Esophagus mucosa (tissue), 1 donor: ENCODE data around the gene IMMT. TPM values are rescaled to one million over a fixed set of nuclear protein-coding genes. Genes with fewer than 3 reads are reported as not detected.

ENCODE experiments used
- ATAC-seq: fragments of 200-7000 bp; cut with Tn5 transposase; one replicate; pipeline ENCODE4 v1.9.1; 2020
- total RNA-seq: library from RNA; stranded (reverse); gene quantifications from one replicate; pipeline ENCODE4 v1.2.4, GENCODE V29; 2023
- donor health status: DM: yes; HTN: yes; CAD: no.

The IMMT gene
- total RNA-seq, 1 donor from 2014 or later: 48.7 TPM

DNA sequence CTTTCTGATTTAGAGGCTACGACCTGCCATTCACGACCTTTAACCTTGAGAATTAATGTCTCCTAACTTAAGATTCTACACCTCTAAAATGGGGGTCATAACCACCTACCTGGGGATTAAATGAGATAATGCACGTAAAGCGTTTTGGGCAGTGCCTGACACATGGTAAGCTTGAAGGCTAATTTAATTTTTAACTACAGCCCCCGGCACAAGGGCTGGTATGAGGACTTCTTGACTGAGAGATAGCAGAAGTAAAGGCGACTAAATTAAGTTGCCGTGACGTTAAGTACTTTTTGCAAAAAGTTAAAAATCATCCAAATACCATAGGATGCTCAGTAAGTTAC, 4.5 kb upstream of the IMMT start:
- ATAC-seq: no peak

DNA sequence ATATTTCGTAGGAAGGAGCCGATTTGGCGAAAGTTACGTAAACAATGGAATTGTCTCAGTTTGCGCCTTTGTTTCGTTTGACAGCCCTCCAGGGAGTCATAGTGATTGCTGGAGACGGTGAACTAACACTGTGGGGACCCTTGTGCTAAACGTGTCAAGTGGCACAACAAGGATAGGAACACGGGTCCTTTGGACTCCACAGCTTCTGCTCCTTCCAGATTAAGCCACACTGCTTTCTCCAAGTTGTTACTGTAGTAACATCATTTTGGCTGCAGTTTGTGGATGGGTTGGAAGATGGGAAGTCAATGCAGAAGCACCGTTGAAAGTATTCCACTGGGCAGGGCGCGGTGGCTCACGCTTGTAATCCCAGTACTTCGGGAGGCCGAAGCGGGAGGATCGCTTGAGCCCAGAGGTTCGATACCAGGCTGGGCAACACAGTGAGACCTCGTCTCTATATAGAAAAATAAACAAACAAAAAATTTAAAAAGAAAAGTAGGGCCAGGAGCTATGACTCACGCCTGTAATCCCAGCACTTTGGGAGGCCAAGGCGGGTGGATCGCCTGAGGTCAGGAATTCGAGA, 636 bp upstream of the IMMT start:
- ATAC-seq: no peak

DNA sequence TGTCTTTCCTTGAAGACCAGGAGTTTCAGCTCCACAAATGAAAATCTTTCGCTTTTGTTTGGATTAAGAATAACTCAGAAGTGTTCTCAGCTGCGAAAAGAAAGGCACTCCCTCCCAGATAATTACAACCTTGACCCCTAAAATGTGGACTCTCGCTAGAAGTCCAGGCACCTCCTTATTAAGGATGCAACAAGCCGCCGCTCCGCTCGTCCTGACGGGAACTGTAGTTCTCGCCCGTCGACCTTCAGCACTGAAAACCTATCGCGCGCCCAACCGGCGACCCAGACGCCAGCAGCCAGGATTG, 559 bp downstream of the IMMT start:
- ATAC-seq: no peak

DNA sequence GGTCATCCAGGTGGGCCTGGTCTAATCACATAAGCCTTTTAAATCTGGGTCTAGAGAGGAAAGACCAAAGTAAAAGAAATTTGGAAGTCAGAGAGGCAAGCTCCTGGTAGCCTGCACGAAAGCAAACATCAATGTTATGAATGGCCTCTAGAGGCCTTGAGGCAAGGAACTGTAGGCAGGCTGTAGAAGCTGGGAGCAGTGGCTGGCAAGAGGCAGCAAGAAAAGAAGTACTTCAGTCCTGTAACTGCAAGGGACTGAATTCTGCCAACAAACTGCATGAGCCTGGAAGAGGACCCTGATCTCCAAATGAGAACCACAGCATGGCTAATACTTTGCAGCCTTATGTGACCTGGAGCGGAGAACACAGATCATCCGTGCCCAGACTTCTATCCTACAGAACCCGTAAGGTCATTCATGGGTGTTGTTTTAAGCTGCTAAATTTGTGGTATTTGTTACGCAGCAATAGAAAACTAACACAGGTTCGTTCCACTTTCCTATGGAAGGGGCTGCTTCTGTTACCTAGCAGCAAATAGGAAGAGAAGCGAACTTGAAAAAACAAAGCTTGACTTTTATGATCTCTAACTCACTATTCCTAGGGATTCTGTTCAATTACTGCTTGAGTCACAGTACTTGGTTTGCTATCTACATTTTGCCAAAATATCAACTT, 1.2 kb downstream of the IMMT start:
- no peak for ATAC-seq

DNA sequence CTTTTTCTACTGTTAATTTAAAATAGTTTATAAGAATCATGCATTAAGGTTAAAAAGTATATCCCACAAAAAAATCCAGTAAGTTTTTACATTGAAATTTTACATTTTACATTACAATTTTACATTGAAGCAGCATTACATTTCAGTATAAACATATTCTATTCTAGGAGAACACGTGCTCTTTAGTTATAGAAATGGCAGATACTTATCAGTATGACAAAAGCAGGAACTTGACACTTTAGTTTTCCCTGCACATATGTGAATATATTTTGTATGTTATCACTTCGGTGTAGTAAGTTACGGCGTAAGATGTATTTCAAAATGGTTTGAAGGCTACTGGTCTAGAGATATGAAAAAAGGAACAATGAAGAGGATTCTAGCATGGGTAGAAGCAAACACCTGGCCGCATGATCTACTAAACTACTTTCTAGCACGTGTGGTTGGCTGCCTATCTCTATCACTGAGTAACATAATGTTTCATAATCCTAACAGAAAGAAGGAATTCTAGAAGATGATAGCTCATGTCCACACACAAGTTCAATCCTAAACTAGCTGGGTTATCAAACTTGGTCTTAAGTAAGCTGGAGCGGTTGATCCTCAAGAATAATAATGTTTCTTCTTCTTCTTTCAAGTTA, 5.4 kb downstream of the IMMT start:
- ATAC-seq: no peak

DNA sequence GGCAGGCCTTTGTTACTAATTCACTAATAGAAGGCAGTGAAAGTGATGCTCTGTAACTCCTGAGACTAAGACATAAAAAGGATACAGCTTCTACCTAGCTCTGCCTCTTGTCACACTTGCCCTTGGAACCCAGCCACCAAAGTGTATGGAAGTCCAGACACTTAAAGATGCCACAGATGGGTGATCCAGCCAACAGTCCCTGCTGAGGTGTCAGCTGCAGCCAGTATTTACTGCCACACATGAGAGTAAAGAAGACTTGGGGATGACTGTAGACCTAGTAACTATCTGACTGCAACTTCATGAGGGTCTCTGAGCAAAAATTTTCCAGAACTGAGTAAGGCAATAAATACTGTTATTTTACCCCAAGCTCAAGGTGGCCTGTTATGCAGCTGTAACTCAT, 8.8 kb downstream of the IMMT start:
- no peak for ATAC-seq

DNA sequence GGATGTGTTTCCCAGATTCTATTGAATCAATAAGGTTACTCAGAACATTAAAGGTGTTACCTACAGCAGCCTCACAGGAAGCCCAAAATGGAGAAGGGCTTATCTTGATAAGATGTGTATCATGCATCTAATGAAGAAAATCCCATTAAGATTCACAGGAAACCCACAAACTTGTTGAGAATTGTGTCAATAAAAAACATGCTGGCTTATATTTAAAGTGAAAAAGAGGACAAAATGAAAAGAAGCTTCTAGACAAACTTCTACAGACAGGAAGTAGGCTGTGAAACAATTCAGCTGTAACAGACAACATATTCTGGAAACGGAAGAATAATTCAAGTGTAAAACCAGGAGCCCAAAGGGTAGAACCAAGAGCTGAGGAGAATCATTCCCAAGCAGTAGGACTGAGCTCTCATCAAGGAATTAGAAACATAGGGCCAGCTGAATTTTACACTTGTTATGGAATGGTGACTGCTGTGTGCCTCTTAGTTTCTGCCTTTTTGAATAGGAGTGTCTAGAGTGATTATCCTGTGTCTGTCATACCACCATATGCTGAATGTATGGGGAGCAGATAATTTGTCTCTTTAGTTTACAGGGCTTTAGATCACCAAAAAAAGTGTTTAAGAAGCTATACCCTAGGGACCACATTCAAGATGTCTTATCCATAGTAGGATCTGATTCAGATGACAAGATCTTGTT, 9.6 kb downstream of the IMMT start:
- ATAC-seq: no peak

DNA sequence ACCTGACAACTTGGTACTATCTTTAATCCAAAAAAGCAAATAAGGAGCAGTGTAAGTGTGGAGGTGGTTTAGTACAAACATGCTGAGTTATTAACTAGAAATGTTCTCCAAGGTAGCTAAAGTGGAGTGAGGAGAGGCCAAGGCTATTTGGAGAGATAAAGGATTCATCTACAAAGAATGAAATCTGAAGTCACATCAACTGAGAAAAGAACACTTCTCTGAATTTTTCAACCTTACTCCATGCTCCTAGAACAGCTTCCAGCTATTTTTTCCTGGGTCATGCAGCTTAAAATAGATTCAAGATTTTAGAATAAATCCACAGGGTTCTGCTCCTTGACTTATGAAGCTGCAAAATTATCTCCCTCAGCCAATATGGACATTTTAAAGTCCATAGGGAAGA, 18.7 kb downstream of the IMMT start:
- ATAC-seq: no peak

DNA sequence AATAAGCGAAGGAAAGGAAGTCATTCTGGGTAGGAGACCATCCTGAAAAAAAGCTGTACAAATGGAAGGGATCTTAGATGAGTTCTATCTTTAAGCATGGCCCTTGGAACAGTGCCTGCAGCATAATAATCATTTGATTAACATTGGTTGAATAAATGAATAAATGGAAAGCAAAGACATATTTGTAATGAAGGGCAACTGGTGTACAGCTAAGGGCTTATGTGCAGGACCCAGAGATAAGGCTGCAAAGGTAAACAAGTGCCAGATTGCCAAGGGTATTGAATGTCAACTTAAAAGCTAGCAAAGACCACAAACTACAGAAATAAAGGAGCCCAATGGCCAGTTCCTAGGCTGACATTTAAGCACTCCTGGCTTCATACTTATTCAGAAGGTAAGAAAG, 19.4 kb downstream of the IMMT start:
- no peak for ATAC-seq

DNA sequence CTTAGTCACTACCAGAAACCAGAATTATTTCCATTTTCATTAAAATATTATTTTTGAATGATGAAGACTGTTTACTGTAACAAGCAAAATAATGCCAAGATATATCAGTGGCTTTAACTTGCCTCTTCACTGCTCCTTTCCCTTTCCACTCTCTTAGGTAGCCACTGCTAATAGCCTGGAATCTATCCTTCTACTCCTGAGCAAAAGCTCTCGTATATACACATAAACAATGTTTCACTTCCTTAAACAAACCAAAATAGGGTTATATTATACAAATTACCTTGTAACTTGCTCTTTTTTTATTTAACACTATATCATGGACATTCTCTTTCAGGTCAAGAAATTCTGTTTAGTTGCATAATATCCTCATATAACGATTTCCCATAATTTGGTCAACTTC, 20.8 kb downstream of the IMMT start:
- ATAC-seq: no peak

DNA sequence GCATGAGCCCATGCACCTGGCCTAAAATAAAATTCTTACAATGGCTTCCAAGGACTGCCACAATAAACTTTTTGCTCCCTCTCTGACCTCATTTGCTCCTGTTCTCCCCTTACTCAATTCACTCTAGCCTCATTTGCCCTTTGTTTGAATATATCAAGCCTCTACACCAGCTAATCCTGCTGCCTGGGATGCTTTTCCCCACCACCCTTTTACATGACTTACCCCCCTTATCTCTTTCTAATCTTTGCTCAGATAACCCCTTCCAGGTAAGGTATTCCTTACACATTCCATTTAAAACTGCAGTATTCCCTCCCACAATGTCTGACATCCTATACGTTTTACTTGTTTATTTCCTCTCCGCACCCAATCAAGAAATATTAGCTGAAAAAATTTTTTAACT, 22.7 kb downstream of the IMMT start:
- no peak for ATAC-seq

DNA sequence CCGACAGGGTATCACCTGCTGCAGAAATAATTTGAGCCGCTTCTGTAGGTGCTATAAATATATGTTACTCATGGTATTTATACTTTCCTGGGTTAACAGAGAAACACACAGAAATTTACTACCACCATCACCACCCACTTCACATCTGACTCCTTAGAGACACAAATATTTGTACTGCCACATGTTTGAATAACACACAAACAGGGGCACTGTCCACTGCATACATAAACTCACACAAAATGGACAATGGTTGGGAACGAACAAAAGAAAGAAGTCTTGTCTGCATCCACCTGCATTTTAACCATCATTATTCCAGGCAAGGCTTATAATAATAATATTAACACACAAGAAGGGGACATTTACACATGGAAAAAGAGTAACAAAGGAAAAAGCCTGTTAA, 24.0 kb downstream of the IMMT start:
- no peak for ATAC-seq

DNA sequence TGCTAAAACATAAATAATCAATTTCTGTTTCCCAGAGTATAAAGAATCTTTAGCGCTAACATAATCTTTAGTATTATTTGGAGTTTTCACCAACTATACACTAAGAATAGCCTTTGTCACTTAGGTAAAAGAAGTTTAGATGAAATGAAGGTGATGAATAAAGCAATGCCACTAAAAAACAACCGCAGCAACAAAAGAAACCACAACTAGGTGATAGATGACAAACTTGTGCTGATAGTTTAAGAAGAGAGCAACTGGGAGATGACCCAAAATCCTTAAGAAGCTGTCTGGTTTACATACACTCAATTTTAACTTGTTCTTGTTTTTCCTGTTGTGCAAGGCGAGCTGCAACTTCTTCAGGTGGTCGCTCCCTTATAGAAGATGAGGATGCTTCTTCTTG, 24.8 kb downstream of the IMMT start:
- no peak for ATAC-seq

DNA sequence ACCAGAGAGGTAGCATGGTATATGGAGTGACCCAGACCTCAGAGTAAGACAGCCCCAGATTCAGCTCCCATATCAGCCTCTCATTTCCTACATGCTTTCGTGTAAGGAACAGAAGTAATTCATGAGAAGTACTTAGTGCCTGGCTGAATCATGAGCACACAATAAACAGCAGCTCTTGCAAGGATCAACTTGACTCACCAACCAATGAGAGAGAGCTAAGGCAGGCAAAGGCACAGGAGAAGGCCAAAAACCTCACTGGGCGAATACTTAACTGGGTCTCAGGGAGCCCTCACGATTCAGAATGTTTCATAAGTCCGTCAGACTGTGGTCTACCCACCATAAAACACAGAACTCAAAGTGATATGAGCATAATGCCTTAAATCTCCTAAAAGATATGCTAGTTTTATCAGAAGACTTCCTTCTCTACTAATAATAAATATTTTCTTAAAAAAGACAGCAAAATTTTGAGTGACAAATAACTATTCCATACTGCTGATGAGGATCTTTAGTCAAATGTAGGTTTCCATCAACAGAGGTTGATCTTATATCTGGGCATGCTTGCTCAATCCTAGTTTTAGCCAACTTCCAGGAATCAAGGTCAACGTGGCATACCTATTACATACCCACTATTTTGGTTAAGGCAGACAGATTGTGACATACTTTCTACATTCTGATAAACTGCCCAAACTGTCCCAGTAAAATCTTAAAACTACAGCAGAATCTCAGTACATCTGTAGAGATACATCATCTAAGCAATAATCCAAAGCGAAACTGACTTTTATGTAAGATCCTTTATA, 34.9 kb downstream of the IMMT start:
- ATAC-seq: no peak

DNA sequence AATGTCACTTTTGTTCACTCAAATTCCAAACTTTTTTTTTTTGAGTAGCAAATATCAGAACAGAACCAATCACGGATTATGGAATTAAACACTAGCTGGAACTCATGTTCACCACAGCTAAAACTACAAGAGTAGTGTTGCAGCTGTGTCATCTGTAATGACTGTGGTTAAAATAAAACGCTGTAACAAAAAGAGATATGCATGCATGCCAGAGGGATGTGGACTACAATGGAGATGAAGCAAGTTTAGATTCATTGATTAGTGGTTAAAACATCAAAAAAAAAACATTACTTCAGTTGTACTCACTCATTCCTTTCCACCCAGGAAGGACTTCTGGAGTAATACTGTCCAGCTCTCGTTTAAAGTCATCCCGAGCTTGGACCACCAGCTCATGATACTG, 37.0 kb downstream of the IMMT start:
- ATAC-seq: no peak

DNA sequence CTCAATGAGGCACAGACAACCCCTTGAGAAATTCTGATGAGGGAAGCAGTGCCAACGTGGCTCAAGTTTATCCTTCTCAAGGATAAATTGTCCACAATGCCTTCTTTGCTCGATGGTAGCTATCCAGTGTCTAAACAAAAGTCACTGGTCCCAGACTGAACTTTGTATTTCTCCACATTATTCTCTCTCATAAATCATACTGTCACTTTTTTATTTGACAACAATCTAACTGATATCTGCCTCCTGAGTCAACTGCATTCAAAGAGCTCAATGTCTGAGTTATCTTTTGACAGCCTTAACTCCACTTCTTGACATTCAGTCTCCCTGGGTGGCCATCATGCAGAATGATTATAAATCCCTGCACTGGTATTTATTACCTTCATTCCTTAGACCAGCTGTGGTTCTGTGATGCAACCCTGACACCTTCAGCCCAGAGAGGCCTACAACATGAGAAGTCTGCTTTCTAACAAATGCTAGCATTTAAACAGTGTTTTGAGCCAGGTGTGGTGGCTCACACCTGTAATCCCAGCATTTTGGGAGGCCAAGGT, 38.2 kb downstream of the IMMT start:
- ATAC-seq: no peak

DNA sequence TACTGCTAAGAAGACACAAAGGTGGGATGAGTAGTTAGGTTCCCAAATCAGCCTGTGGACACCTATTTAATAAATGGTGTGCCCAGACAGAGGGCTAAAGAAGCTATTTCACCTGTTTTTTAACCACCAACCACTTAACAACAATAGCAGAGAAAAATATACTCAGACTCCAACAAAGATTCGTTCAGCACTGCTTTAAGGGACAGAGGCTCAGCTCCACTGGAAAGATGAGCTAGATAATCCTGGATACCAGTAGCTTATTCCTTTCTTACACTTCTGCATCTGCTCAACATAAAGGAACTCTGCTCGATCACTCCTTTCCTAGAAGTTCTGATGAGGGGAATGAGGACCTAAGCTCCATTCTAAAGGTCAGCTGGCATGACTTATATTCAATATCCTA, 44.8 kb downstream of the IMMT start:
- ATAC-seq: no peak

DNA sequence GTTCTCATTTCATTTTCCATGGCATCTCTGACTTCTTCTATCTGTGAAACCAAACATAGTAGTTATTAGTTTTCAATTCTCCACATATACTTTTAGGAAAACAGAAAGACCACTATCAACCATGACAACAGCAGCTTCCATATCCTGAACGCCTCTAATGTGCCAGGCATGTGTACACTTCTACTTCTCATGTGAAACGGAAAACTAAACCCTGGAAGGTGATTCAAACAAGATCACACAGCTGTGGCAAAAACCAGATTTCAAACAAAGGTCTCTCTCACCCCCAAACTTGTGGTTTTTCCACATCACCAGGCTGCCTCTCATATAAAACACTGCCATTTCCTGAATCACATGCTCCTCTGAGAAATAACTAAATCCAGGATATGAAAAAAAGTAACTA, 47.5 kb downstream of the IMMT start:
- ATAC-seq: no peak

DNA sequence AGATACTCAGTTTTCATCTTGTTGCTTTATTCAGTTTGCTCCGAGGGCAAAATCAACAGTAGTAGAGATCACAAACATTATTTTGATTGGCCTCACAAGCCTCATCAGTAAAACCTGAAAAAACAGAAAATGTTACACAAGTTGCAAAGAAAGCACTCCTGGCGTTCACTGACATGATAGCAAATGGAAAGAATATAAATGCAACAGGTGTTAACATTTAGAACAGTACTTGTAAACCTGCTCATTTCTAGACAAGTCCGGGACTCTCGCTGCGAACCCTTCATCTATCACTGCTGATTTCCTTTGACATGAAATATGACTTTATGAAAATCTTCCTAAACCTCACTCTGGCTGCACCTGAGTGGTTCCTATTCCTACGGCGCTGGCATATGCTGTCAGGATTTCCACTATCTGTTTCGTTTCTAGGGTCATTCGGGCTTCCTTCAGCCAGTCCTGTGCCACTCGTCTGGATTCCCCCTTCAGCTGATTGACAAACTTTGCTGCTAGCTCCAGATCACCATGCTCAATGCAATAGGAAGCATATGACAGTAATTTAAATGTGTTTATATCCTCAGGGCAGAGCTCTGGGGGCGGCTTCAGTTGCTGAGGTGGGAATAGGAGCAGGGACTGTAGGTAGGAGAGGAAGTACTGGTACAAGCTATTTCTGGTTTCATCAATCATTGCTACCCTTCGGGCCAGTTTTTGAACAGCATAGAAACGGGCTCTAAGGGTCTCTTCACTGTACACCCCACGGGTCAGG, 51.2 kb downstream of the IMMT start:
- no peak for ATAC-seq

DNA sequence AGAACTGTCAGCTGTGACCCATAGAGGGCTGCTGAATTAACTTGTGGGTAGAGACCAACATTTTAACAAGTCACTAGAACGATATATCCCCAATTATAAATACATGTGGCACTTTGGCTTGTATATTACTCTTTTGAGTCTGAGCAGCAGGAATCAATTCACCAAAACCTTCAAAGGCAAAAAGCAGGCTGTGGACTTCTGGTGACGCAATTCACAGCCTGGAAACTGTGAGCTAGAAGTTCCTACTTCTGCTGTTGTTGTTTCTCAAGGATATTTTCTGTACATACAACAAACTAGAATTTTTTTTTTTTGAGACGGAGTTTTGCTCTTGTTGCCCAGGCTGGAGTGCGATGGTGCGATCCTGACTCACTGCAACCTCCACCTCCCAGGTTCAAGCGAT, 52.0 kb downstream of the IMMT start:
- ATAC-seq: no peak

DNA sequence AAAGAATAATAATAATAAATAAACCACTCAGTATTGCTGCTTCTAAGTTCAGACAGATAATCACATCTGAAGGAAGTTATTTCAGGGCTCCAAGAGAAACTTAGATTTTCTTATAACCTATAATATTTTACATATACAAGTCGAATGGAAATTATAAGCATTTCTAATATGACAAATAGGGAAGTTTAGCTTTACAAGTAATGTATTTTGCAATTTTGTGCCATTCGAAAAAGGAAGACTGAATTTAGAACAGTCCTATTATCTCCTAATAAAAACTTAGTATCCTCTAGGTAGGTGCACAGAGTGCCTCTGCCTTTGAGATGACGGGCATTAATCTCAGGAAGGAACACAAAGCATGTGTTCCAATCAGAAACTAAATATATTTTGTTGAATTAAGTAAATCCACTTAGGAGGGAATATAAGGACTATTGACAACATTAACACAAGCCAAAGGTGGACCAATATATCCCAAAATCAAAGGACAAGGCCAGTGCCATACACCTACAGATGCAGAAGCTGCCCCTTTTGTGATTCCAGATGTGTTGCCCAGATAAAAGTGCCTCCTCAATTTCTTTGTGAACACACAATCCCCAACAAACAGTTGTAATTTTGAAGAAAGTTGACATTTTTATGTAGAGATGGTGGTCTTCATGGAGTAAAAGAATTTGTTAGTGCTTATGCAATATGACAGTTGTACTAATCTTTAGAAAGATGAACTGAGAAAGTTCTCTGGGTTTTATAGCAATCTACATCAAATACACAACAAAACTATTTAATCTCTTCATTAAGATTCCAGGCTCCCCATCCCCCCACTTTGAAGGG, 52.6 kb downstream of the IMMT start:
- ATAC-seq: no peak
